ENCODE results near the gene FAM120C. TPM values are rescaled to one million over a fixed set of nuclear protein-coding genes. Genes with fewer than 3 reads are reported as not detected.

The FAM120C gene
- total RNA-seq, 1 donor from 2014 or later, result 7.0 TPM

GRCh38 chrX:54177306-54177705 is 5.7 kb downstream of the FAM120C start:
- H3K36me3 Mint-ChIP-seq (ENCODE audit: low read depth, unreplicated experiment), result peaks cover 7% of the 10 kb centered on the region
- DNase-seq (ENCODE audit: low spot score), result no peak
- H3K4me1 Mint-ChIP-seq (ENCODE audit: unreplicated experiment), result peaks cover 25% of the 10 kb centered on the region
- H3K4me3 Mint-ChIP-seq (ENCODE audit: unreplicated experiment), result no peak overlapping the region
- TF ChIP-seq, protein P1, sequence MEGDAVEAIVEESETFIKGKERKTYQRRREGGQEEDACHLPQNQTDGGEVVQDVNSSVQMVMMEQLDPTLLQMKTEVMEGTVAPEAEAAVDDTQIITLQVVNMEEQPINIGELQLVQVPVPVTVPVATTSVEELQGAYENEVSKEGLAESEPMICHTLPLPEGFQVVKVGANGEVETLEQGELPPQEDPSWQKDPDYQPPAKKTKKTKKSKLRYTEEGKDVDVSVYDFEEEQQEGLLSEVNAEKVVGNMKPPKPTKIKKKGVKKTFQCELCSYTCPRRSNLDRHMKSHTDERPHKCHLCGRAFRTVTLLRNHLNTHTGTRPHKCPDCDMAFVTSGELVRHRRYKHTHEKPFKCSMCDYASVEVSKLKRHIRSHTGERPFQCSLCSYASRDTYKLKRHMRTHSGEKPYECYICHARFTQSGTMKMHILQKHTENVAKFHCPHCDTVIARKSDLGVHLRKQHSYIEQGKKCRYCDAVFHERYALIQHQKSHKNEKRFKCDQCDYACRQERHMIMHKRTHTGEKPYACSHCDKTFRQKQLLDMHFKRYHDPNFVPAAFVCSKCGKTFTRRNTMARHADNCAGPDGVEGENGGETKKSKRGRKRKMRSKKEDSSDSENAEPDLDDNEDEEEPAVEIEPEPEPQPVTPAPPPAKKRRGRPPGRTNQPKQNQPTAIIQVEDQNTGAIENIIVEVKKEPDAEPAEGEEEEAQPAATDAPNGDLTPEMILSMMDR (IDR thresholded peaks at IDR 0.05; ENCODE audit: unreplicated experiment), result no peak
- peaks cover 2% of the 10 kb centered on the region for H3K27me3 Mint-ChIP-seq (ENCODE audit: unreplicated experiment)
- H3K27ac Mint-ChIP-seq (ENCODE audit: unreplicated experiment), result no peak overlapping the region
- H3K9me3 Mint-ChIP-seq (ENCODE audit: unreplicated experiment), result no peaks in the 10 kb centered on the region

GRCh38 chrX:54173791-54174190 is 9.3 kb downstream of the FAM120C start:
- TF ChIP-seq, protein P1 (IDR thresholded peaks at IDR 0.05; ENCODE audit: unreplicated experiment), result no peak
- H3K9me3 Mint-ChIP-seq (ENCODE audit: unreplicated experiment), result no peaks in the 10 kb centered on the region
- no peak for DNase-seq (ENCODE audit: low spot score)
- H3K36me3 Mint-ChIP-seq (ENCODE audit: low read depth, unreplicated experiment), result no peaks in the 10 kb centered on the region
- H3K27me3 Mint-ChIP-seq (ENCODE audit: unreplicated experiment), result no peaks in the 10 kb centered on the region
- H3K27ac Mint-ChIP-seq (ENCODE audit: unreplicated experiment), result no peak overlapping the region
- H3K4me1 Mint-ChIP-seq (ENCODE audit: unreplicated experiment), result peaks cover 6% of the 10 kb centered on the region
- H3K4me3 Mint-ChIP-seq (ENCODE audit: unreplicated experiment), result no peak overlapping the region

DNA sequence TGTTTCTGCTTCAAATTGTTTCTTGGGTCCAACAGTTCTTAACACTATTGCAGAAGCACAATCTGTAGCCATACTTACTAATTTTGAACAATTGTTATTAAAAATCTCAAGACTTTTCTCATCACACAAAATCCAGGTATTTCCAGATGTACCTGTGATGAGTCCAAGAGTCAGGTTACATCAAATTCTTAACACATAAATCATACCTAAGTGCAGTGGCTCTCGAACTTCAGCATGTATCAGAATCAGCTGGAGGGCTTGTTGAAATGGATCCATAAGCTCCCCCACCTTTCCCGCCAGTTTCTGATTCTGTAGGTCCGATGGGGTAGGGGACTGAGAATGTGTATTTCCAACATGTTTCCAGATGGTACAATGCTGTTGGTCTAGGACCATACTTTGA is 10.6 kb downstream of the FAM120C start:
- DNase-seq (ENCODE audit: low spot score), result no peak
- H3K27ac Mint-ChIP-seq (ENCODE audit: unreplicated experiment), result no peak overlapping the region
- H3K36me3 Mint-ChIP-seq (ENCODE audit: low read depth, unreplicated experiment), result no peaks in the 10 kb centered on the region
- no peaks in the 10 kb centered on the region for H3K4me1 Mint-ChIP-seq (ENCODE audit: unreplicated experiment)
- no peaks in the 10 kb centered on the region for H3K9me3 Mint-ChIP-seq (ENCODE audit: unreplicated experiment)
- H3K4me3 Mint-ChIP-seq (ENCODE audit: unreplicated experiment), result no peak overlapping the region
- TF ChIP-seq, protein P1 (IDR thresholded peaks at IDR 0.05; ENCODE audit: unreplicated experiment), result no peak
- H3K27me3 Mint-ChIP-seq (ENCODE audit: unreplicated experiment), result no peaks in the 10 kb centered on the region

GRCh38 chrX:54171527-54172250 is 11.4 kb downstream of the FAM120C start:
- Mint-ChIP-seq H3K27ac (ENCODE audit: unreplicated experiment) (no peak overlapping the region), H3K36me3 (ENCODE audit: low read depth, unreplicated experiment) (no peaks in the 10 kb centered on the region)

GRCh38 chrX:54171091-54171490 is 12.0 kb downstream of the FAM120C start:
- Mint-ChIP-seq H3K9me3 (ENCODE audit: unreplicated experiment) (no peaks in the 10 kb centered on the region), H3K27ac (ENCODE audit: unreplicated experiment) (no peak overlapping the region), H3K36me3 (ENCODE audit: low read depth, unreplicated experiment) (no peaks in the 10 kb centered on the region), H3K4me1 (ENCODE audit: unreplicated experiment) (no peaks in the 10 kb centered on the region), H3K4me3 (ENCODE audit: unreplicated experiment) (no peak overlapping the region), H3K27me3 (ENCODE audit: unreplicated experiment) (no peaks in the 10 kb centered on the region)
- DNase-seq (ENCODE audit: low spot score), result no peak
- TF ChIP-seq, protein P1 (IDR thresholded peaks at IDR 0.05; ENCODE audit: unreplicated experiment), result no peak

More at GRCh38 chrX:54171527-54172250, 11.4 kb downstream of the FAM120C start:
- TF ChIP-seq, protein P1 (IDR thresholded peaks at IDR 0.05; ENCODE audit: unreplicated experiment), result no peak
- H3K9me3 Mint-ChIP-seq (ENCODE audit: unreplicated experiment), result no peaks in the 10 kb centered on the region
- no peaks in the 10 kb centered on the region for H3K4me1 Mint-ChIP-seq (ENCODE audit: unreplicated experiment)
- no peaks in the 10 kb centered on the region for H3K27me3 Mint-ChIP-seq (ENCODE audit: unreplicated experiment)
- H3K4me3 Mint-ChIP-seq (ENCODE audit: unreplicated experiment), result no peak overlapping the region
- DNase-seq (ENCODE audit: low spot score), result no peak
